ENCODE measurements around the gene LCN9.

GRCh38 chr9:135644631-135645218 lies 18.4 kb upstream of the LCN9 start:
- no peak for TF ChIP-seq POLR2A (IDR thresholded peaks at IDR 0.05)
- no peak for TF ChIP-seq POLR2AphosphoS5 (IDR thresholded peaks at IDR 0.05)
